GM12801 (cell line): ENCODE results near the gene PSMB10.

Source experiments
- CTCF ChIP-seq: IDR thresholded peaks from one replicate; pipeline ENCODE4 v1.5.1; 2011; ENCODE audit warnings: control low read depth; ENCODE audit not compliant: insufficient read length; ENCODE audit errors: extremely low read depth

Gene PSMB10

GRCh38 chr16:67914758-67915495 is 21.7 kb downstream of the PSMB10 start:
- no peak for TF ChIP-seq CTCF

- TF ChIP-seq CTCF = no peak
These were observed 26.5 kb downstream of the PSMB10 start for GRCh38 chr16:67910158-67910557.

- no peak for TF ChIP-seq CTCF
These were observed 27.5 kb downstream of the PSMB10 start for GRCh38 chr16:67909056-67909742.

- no peak for TF ChIP-seq CTCF
These were observed 29.1 kb downstream of the PSMB10 start for GRCh38 chr16:67907397-67908180.

GRCh38 chr16:67902831-67903230 is 33.8 kb downstream of the PSMB10 start:
- TF ChIP-seq CTCF = no peak

- TF ChIP-seq CTCF = no peak
These were observed 34.9 kb downstream of the PSMB10 start for GRCh38 chr16:67901734-67902133.

GRCh38 chr16:67897231-67897630 is 39.4 kb downstream of the PSMB10 start:
- TF ChIP-seq CTCF = no peak
